Type B pancreatic cell (in vitro differentiated cells): ENCODE measurements around the gene TMCC3. TPM values are rescaled to one million over a fixed set of nuclear protein-coding genes. Genes with fewer than 3 reads are reported as not detected.
A peak's percentile ranks its signal among the peaks of the same experiment; 100 is the strongest.
"Not testable (repeated sequence)": the region's sequence is repeated elsewhere in the genome, so short reads cannot be mapped to it uniquely, and the experiment has no call there.

Experiments
- DNase-seq: peaks from one replicate; pipeline ENCODE4 v3.0.0; 2021; ENCODE audit warnings: mixed read lengths; ENCODE audit not compliant: unreplicated experiment; ENCODE audit errors: extremely low spot score
- H3K27ac Mint-ChIP-seq: 2 replicates; pipeline ENCODE4 v1.8.0; 2021; ENCODE audit warnings: mild to moderate bottlenecking, mixed read lengths
- H3K27me3 Mint-ChIP-seq: 2 replicates; pipeline ENCODE4 v1.8.0; 2021; ENCODE audit warnings: mixed read lengths
- H3K36me3 Mint-ChIP-seq: 2 replicates; pipeline ENCODE4 v1.8.0; 2021; ENCODE audit warnings: mixed read lengths
- H3K4me1 Mint-ChIP-seq: one replicate; pipeline ENCODE4 v1.8.0; 2021; ENCODE audit warnings: mixed read lengths; ENCODE audit not compliant: unreplicated experiment
- H3K4me3 Mint-ChIP-seq: 2 replicates; pipeline ENCODE4 v1.8.0; 2021; ENCODE audit warnings: mild to moderate bottlenecking, mixed read lengths
- H3K9me3 Mint-ChIP-seq: 2 replicates; pipeline ENCODE4 v1.8.0; 2021; ENCODE audit warnings: mixed read lengths
- CTCF ChIP-seq: fragments of 200-600 bp; sonication (generic); conservative IDR thresholded peaks from 2 replicates; pipeline ENCODE4 v1.5.0; 2021; ENCODE audit warnings: antibody characterized with exemption, mild to moderate bottlenecking
- total RNA-seq: library from RNA; stranded (reverse); gene quantifications from 2 replicates; pipeline ENCODE4 v1.2.1, GENCODE V29; 2021; ENCODE audit warnings: low replicate concordance

TMCC3 gene
- total RNA-seq, 1 donor from 2014 or later = 14.1 TPM

DNA sequence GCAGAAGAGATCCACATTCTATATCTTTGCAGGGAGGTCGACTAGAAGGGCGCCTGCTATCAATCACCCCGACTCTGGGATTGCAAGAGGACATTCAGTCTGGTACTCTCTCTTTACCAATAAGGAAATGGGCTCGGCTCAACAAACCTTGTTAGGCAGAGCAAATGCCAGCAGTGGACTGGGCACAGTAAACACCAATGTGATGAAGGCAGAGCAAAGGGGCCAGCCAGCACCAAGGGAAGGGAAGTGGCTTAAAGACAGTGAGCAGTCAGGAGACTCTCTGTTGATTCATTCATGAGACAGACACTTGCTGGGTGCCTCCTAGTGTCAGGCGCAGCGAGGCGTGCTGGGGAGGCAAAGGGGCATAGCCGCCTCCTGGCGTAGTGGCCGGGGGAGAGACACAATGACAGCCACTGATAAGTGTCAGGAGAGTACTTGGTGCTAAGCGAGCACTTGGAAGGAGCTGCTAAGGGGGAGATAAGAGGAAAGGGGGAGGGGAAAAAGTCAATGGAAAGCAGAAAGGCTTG lies 34.1 kb downstream of the TMCC3 start:
- no peak for DNase-seq
- H3K4me3 Mint-ChIP-seq = no peak overlapping the region
- peaks cover 9% of the 10 kb centered on the region for H3K4me1 Mint-ChIP-seq
- peaks cover 6% of the 10 kb centered on the region for H3K9me3 Mint-ChIP-seq
- no peaks in the 10 kb centered on the region for H3K36me3 Mint-ChIP-seq
- no peak overlapping the region for H3K27ac Mint-ChIP-seq
- no peak for TF ChIP-seq CTCF
- H3K27me3 Mint-ChIP-seq = peaks cover 4% of the 10 kb centered on the region

GRCh38 chr12:94615260-94616181 lies 34.8 kb downstream of the TMCC3 start:
- H3K27me3 Mint-ChIP-seq = peaks cover 4% of the 10 kb centered on the region
- peaks cover 1% of the 10 kb centered on the region for H3K4me1 Mint-ChIP-seq
- no peak for TF ChIP-seq CTCF
- peaks cover 6% of the 10 kb centered on the region for H3K9me3 Mint-ChIP-seq
- no peak overlapping the region for H3K27ac Mint-ChIP-seq
- H3K36me3 Mint-ChIP-seq = no peaks in the 10 kb centered on the region
- H3K4me3 Mint-ChIP-seq = no peak overlapping the region
- no peak for DNase-seq

- Mint-ChIP-seq H3K27me3 (peaks cover 4% of the 10 kb centered on the region), H3K4me3 (peak overlapping the region; percentile 20), H3K9me3 (peaks cover 6% of the 10 kb centered on the region), H3K27ac (no peak overlapping the region), H3K36me3 (no peaks in the 10 kb centered on the region), H3K4me1 (no peaks in the 10 kb centered on the region)
- TF ChIP-seq CTCF = no peak
- no peak for DNase-seq
Measured at GRCh38 chr12:94614288-94614721, 36.1 kb downstream of the TMCC3 start.

- Mint-ChIP-seq H3K4me1 (no peaks in the 10 kb centered on the region), H3K27ac (no peak overlapping the region), H3K27me3 (peaks cover under 1% of the 10 kb centered on the region), H3K36me3 (peaks cover under 1% of the 10 kb centered on the region), H3K9me3 (peaks cover 11% of the 10 kb centered on the region), H3K4me3 (no peak overlapping the region)
- TF ChIP-seq CTCF = no peak
- no peak for DNase-seq
Measured at GRCh38 chr12:94609917-94610443, 40.4 kb downstream of the TMCC3 start.

GRCh38 chr12:94606810-94607209 lies 43.5 kb downstream of the TMCC3 start:
- peaks cover 11% of the 10 kb centered on the region for H3K9me3 Mint-ChIP-seq
- not testable (repeated sequence) for H3K36me3 Mint-ChIP-seq, H3K27ac Mint-ChIP-seq, DNase-seq, H3K4me3 Mint-ChIP-seq, H3K27me3 Mint-ChIP-seq, H3K4me1 Mint-ChIP-seq

GRCh38 chr12:94604366-94604698 lies 46.0 kb downstream of the TMCC3 start:
- no peak for TF ChIP-seq CTCF
- DNase-seq = no peak
- Mint-ChIP-seq H3K9me3 (peaks cover 11% of the 10 kb centered on the region), H3K36me3 (peaks cover 3% of the 10 kb centered on the region), H3K4me1 (no peaks in the 10 kb centered on the region), H3K4me3 (no peak overlapping the region), H3K27ac (no peak overlapping the region), H3K27me3 (peaks cover 6% of the 10 kb centered on the region)
